HepG2 (cell line): ENCODE measurements around the gene AP4S1. TPM values are rescaled to one million over a fixed set of nuclear protein-coding genes. Genes with fewer than 3 reads are reported as not detected.
A peak's percentile ranks its signal among the peaks of the same experiment; 100 is the strongest.

Source experiments
- BCL6 ChIP-seq: IDR thresholded peaks from 2 replicates; pipeline ENCODE4 v1.6.1; 2016; ENCODE audit warnings: missing genetic modification reagents, missing compliant biosample characterization
- GABPA ChIP-seq, 2 experiments: IDR thresholded peaks; 2 replicates each; pipeline ENCODE4 v1.6.1; 2011 to 2016; ENCODE audit warnings: low read depth in 2 of 2, low read length in 1 of 2, missing biosample characterization in 1 of 2, missing genetic modification characterization in 1 of 2
- GATA4 ChIP-seq: sonication (generic); IDR thresholded peaks from 2 replicates; pipeline ENCODE4 v1.6.1; 2016; ENCODE audit warnings: antibody characterized with exemption, low read depth, borderline replicate concordance
- IKZF4 ChIP-seq: sonication (generic); formaldehyde crosslinking; IDR thresholded peaks from 2 replicates; pipeline ENCODE4 v1.5.1; 2020; ENCODE audit warnings: borderline replicate concordance, mild to moderate bottlenecking, low read depth, missing genetic modification reagents; ENCODE audit errors: not compliant biosample characterization
- NR2F6 ChIP-seq, 2 experiments: IDR thresholded peaks; 2 replicates each; pipeline ENCODE4 v1.6.1; 2016; ENCODE audit warnings: antibody characterized with exemption in 1 of 2, mild to moderate bottlenecking in 1 of 2
- RFXANK ChIP-seq: IDR thresholded peaks from 2 replicates; pipeline ENCODE4 v1.6.1; 2016
- SIX4 ChIP-seq: sonication (generic); formaldehyde crosslinking; IDR thresholded peaks from 2 replicates; pipeline ENCODE4 v1.4.0; 2020; ENCODE audit warnings: missing genetic modification reagents
- ZC3H13 ChIP-seq: sonication (generic); formaldehyde crosslinking; IDR thresholded peaks from 2 replicates; pipeline ENCODE4 v1.8.1; 2023; ENCODE audit warnings: mild to moderate bottlenecking, missing genetic modification reagents, moderate library complexity
- ZFP90 ChIP-seq: sonication (generic); formaldehyde crosslinking; IDR thresholded peaks from 2 replicates; pipeline ENCODE4 v1.8.0; 2022; ENCODE audit warnings: missing genetic modification reagents, mild to moderate bottlenecking, inconsistent platforms, borderline replicate concordance
- ZFX ChIP-seq: sonication (generic); formaldehyde crosslinking; IDR thresholded peaks from 2 replicates; pipeline ENCODE4 v1.4.0; 2020; ENCODE audit warnings: mild to moderate bottlenecking, low read depth, missing genetic modification reagents, moderate library complexity
- ZNF674 ChIP-seq: sonication (generic); formaldehyde crosslinking; IDR thresholded peaks from 2 replicates; pipeline ENCODE4 v1.5.0; 2020; ENCODE audit warnings: low read depth, mild to moderate bottlenecking, missing genetic modification reagents
- ZNF724P ChIP-seq: sonication (generic); formaldehyde crosslinking; IDR thresholded peaks from 2 replicates; pipeline ENCODE4 v1.8.0; 2022; ENCODE audit warnings: missing genetic modification reagents, borderline replicate concordance
- polyA plus RNA-seq, 8 experiments: library from polyadenylated mRNA; depleted of rRNA in 3 of 8; stranded (reverse) in 7 of 8; unstranded in 1 of 8; fragments of >200 nt; fragmentation: Illumina TruSeq in 4 of 8; extraction: Trizol in 4 of 8; gene quantifications; 2 replicates each; pipeline versions ENCODE4 v1.2.1 to v1.2.3, GENCODE V29; 2011 to 2016; ENCODE audit warnings: low read depth in 4 of 8, missing spikeins in 1 of 8, mixed read lengths in 1 of 8; ENCODE audit not compliant: insufficient read depth in 1 of 8
- total RNA-seq, 5 experiments: library from RNA; depleted of rRNA; stranded (reverse); fragments of >200 nt; fragmentation: Illumina TruSeq; extraction: Trizol; gene quantifications; 2 replicates each; pipeline ENCODE4 v1.2.3, GENCODE V29; 2016; ENCODE audit warnings: low read depth in 1 of 5
- TF ChIP-seq, protein P1 (sequence below): IDR thresholded peaks from 2 replicates; pipeline ENCODE4 v1.6.1; 2016
- TF ChIP-seq, protein P2 (sequence below): sonication (generic); formaldehyde crosslinking; IDR thresholded peaks from 2 replicates; pipeline ENCODE4 v1.4.0; 2020; ENCODE audit warnings: mild to moderate bottlenecking, missing genetic modification reagents
- TF ChIP-seq, protein P3 (sequence below): sonication (generic); formaldehyde crosslinking; IDR thresholded peaks from 2 replicates; pipeline ENCODE4 v1.4.0; 2020; ENCODE audit warnings: missing genetic modification reagents, borderline replicate concordance
- TF ChIP-seq, protein P4 (sequence below): IDR thresholded peaks from 2 replicates; pipeline ENCODE4 v1.6.1; 2018; ENCODE audit warnings: missing genetic modification reagents
- TF ChIP-seq, protein P5 (sequence below), 2 experiments: fragments of 450-650 bp in 1 of 2; sonication (generic) in 1 of 2; formaldehyde crosslinking; IDR thresholded peaks; 2 replicates each; pipeline versions ENCODE4 v1.5.0 to v1.8.0; 2020 to 2022; ENCODE audit warnings: mild to moderate bottlenecking in 1 of 2, missing genetic modification reagents in 1 of 2

Gene AP4S1
- total and polyA plus RNA-seq, 2 of the 13 experiments (the other 11 are each of a cell fraction or from before 2014, with no cell fraction given), result 3.9 to 21.1 TPM

DNA sequence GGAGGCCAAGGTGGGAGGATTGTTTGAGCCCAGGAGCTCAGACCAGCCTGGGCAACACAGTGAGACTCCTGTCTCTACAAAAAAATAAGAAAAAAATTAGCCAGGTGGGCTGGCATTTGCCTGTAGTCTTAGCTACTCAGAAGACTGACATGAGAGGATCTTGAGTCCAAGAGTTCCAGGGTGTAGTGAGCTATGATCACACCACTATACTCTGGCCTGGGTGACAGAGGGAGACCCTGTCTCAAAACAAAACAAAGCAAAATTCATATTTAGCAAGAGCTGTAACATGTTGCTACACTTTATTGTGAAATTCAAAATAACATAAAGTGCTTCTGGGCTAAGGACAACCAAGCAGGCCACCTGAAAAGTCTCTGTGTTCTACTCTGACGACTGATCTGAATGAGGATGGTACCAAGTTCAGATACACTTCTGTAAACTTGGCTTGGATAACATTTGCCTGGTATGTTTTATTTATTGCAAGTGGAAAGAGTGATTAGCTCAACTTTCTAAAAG, 12.3 kb downstream of the AP4S1 start (continued):
- no peak for TF ChIP-seq IKZF4 (CRISPR knock-in tag)
- TF ChIP-seq, protein P1, sequence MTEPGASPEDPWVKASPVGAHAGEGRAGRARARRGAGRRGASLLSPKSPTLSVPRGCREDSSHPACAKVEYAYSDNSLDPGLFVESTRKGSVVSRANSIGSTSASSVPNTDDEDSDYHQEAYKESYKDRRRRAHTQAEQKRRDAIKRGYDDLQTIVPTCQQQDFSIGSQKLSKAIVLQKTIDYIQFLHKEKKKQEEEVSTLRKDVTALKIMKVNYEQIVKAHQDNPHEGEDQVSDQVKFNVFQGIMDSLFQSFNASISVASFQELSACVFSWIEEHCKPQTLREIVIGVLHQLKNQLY (CRISPR knock-in tag), result no peak
- TF ChIP-seq, protein P2, sequence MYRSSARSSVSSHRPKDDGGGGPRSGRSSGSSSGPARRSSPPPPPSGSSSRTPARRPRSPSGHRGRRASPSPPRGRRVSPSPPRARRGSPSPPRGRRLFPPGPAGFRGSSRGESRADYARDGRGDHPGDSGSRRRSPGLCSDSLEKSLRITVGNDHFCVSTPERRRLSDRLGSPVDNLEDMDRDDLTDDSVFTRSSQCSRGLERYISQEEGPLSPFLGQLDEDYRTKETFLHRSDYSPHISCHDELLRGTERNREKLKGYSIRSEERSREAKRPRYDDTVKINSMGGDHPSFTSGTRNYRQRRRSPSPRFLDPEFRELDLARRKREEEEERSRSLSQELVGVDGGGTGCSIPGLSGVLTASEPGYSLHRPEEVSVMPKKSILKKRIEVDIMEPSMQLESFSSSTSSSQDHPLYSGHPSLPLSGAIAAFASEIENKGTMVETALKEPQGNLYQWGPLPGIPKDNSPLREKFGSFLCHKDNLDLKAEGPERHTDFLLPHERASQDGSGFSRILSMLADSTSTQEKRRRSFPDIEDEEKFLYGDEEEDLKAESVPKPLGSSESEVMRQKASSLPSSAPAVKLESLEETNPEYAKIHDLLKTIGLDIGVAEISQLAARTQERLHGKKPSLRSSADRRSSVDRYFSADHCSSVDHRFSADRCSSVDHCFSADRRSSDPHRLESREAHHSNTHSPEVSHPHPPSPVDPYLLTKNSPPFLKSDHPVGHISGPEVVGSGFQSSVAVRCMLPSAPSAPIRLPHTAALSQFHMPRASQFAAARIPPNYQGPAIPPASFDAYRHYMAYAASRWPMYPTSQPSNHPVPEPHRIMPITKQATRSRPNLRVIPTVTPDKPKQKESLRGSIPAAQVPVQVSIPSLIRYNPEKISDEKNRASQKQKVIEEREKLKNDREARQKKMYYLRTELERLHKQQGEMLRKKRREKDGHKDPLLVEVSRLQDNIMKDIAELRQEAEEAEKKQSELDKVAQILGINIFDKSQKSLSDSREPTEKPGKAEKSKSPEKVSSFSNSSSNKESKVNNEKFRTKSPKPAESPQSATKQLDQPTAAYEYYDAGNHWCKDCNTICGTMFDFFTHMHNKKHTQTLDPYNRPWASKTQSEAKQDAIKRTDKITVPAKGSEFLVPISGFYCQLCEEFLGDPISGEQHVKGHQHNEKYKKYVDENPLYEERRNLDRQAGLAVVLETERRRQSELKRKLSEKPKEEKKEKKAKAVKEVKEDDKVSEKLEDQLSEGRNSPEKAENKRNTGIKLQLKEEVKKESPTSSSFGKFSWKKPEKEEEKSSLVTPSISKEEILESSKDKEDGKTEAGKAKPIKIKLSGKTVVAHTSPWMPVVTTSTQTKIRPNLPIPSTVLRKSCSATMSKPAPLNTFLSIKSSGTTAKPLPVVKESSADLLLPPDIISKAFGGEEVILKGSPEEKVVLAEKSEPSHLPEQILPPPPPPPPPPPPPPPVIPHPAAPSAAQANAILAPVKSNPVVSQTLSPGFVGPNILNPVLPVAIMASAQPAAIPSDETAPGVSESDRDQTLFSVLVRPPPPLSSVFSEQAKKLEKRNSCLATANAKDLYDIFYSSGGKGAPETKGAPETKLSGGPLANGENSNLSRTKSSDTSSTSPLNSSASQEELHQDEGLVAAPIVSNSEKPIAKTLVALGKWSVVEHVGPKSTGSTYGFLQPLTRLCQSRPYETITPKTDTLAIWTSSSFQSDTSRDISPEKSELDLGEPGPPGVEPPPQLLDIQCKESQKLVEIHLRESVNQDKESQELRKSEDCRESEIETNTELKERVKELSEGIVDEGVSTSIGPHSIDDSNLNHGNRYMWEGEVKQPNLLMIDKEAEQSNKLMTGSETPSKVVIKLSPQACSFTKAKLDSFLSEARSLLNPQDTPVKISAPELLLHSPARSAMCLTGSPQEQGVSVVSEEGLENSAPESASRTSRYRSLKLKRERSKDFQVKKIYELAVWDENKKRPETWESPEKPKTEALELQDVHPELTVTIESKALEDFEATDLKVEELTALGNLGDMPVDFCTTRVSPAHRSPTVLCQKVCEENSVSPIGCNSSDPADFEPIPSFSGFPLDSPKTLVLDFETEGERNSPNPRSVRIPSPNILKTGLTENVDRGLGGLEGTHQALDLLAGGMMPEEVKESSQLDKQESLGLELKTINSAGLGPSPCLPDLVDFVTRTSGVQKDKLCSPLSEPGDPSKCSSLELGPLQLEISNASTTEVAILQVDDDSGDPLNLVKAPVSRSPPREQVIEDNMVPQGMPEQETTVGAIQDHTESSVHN, result no peak
- 0 out of 2 replicates have a peak, but pooled peaks have one; percentile 31 for TF ChIP-seq ZFP90
- TF ChIP-seq ZNF724P (CRISPR knock-in tag), result no peak
- TF ChIP-seq GABPA (IDR thresholded peaks at IDR 0.05; ENCODE audit: low read depth, low read length), result no peak
- TF ChIP-seq GABPA (CRISPR knock-in tag; IDR thresholded peaks at IDR 0.05; ENCODE audit: low read depth), result no peak
- TF ChIP-seq, protein P3, sequence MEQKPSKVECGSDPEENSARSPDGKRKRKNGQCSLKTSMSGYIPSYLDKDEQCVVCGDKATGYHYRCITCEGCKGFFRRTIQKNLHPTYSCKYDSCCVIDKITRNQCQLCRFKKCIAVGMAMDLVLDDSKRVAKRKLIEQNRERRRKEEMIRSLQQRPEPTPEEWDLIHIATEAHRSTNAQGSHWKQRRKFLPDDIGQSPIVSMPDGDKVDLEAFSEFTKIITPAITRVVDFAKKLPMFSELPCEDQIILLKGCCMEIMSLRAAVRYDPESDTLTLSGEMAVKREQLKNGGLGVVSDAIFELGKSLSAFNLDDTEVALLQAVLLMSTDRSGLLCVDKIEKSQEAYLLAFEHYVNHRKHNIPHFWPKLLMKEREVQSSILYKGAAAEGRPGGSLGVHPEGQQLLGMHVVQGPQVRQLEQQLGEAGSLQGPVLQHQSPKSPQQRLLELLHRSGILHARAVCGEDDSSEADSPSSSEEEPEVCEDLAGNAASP (CRISPR knock-in tag), result peak; percentile 65
- peak; percentile 46; the same call in 1 of the 2 replicates for TF ChIP-seq BCL6 (CRISPR knock-in tag)
- 0 out of 2 replicates have a peak, but pooled peaks have one; percentile 16 for TF ChIP-seq RFXANK (CRISPR knock-in tag)
- TF ChIP-seq SIX4, result no peak
- TF ChIP-seq GATA4, result no peak
- TF ChIP-seq, protein P4, sequence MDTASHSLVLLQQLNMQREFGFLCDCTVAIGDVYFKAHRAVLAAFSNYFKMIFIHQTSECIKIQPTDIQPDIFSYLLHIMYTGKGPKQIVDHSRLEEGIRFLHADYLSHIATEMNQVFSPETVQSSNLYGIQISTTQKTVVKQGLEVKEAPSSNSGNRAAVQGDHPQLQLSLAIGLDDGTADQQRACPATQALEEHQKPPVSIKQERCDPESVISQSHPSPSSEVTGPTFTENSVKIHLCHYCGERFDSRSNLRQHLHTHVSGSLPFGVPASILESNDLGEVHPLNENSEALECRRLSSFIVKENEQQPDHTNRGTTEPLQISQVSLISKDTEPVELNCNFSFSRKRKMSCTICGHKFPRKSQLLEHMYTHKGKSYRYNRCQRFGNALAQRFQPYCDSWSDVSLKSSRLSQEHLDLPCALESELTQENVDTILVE (CRISPR knock-in tag), result peak; percentile 84
- no peak for TF ChIP-seq ZNF674 (CRISPR knock-in tag)
- TF ChIP-seq NR2F6 (IDR thresholded peaks at IDR 0.05), result 0 out of 2 replicates have a peak, but pooled peaks have one; percentile 13
- TF ChIP-seq NR2F6 (CRISPR knock-in tag; IDR thresholded peaks at IDR 0.05), result 0 out of 2 replicates have a peak, but pooled peaks have one; percentile 16
- no peak for TF ChIP-seq ZC3H13 (CRISPR knock-in tag)
- TF ChIP-seq ZFX (CRISPR knock-in tag), result no peak
- TF ChIP-seq, protein P5, sequence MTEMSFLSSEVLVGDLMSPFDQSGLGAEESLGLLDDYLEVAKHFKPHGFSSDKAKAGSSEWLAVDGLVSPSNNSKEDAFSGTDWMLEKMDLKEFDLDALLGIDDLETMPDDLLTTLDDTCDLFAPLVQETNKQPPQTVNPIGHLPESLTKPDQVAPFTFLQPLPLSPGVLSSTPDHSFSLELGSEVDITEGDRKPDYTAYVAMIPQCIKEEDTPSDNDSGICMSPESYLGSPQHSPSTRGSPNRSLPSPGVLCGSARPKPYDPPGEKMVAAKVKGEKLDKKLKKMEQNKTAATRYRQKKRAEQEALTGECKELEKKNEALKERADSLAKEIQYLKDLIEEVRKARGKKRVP (CRISPR knock-in tag; IDR thresholded peaks at IDR 0.05), result peak in 1 of 2 experiments; percentile 95; a peak in 2 of 4 replicates
